ENCODE data around the gene AQP3.

Gene AQP3

DNA sequence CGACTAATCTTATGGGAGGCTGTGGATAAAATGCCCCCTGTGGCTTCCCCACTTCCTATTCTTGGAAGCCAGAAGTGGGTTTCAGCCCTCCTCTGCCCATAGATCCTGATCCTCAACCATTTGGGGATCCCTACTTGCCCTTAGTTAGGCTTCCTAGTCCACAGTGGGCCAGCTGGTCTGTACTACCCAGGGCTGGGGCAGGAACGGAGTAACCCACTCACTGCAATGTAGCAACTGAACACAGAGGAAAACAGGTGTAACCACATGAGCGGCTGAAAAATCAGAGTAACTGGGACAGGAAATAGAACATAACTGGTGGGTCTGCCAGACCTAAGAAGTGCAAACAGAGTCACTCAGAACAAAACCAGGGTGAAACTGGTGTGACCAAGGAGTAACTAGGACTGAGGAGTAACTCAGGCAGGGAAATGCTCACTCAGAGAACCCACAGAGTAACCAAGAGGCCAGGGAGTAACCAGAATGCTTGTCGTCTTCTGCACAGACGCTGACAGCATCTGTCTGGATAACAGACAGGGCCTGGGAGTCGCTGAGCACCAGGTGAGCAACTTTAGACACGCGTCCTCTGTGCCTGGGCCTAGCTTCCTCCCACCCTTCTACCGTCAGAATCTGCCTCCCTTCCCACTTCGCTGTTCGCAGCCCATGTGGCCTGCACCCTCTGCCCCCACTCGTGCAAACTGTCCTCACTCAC lies 1.0 kb downstream of the AQP3 start:
- Histone ChIP-seq H3K4me3 (ENCODE audit: low read length) (no peak overlapping the region), H3K36me3 (ENCODE audit: control insufficient read depth, insufficient read depth, low read length) (no peaks in the 10 kb centered on the region), H3K4me1 (ENCODE audit: control insufficient read depth, insufficient read depth, low read length) (peaks cover 45% of the 10 kb centered on the region), H3K9me3 (ENCODE audit: control insufficient read depth, low read length) (no peaks in the 10 kb centered on the region), H3K9ac (ENCODE audit: low read length) (peak overlapping the region; percentile 63), H3K27me3 (ENCODE audit: control insufficient read depth, insufficient read depth, low read length) (no peaks in the 10 kb centered on the region)

DNA sequence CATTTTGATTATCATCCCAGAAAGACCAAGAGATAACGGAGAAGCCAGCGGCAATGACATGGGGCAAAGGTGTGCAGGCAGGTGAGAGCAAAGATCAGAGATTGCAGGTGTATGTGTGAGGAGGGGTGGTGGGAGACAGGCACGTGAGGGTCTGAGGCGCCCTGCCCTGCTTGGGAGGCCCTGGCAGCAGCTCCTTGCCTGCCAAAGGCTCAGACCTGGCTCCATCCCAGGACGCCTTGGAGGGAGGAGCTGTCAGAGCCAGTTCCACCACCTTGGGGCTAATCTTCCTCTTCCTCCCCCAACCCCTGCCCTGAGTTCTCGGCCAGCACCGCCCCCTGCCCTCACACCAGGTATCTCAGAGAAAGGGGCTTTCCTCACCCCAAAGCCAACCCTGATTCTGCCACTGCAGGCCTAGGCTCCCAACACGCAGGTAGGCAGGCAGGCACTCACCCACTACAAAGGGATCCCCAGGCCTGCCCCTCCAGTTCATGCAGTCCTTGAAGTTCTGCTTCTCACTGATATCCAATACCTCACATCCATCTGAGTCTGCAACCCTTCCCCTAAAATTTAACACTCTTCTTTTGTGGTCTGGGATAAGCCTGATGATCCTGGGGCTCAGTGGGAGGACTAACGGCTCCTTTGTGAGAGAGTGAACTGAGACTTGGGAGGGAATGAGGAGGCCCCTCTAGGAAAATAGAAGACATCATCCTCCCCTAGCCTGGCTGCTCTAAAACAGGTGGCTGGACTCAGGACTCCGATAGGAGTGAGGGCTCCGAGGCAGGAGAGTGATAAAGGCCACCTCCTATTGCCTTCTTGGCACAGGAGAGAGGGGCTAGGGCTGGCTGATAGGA lies 1.8 kb downstream of the AQP3 start:
- H3K36me3 ChIP-seq (ENCODE audit: control insufficient read depth, insufficient read depth, low read length) = no peaks in the 10 kb centered on the region
- H3K9ac ChIP-seq (ENCODE audit: low read length) = peak overlapping the region; percentile 32
- H3K9me3 ChIP-seq (ENCODE audit: control insufficient read depth, low read length) = no peaks in the 10 kb centered on the region
- no peaks in the 10 kb centered on the region for H3K27me3 ChIP-seq (ENCODE audit: control insufficient read depth, insufficient read depth, low read length)
- H3K4me1 ChIP-seq (ENCODE audit: control insufficient read depth, insufficient read depth, low read length) = peaks cover 45% of the 10 kb centered on the region
- no peak overlapping the region for H3K4me3 ChIP-seq (ENCODE audit: low read length)

DNA sequence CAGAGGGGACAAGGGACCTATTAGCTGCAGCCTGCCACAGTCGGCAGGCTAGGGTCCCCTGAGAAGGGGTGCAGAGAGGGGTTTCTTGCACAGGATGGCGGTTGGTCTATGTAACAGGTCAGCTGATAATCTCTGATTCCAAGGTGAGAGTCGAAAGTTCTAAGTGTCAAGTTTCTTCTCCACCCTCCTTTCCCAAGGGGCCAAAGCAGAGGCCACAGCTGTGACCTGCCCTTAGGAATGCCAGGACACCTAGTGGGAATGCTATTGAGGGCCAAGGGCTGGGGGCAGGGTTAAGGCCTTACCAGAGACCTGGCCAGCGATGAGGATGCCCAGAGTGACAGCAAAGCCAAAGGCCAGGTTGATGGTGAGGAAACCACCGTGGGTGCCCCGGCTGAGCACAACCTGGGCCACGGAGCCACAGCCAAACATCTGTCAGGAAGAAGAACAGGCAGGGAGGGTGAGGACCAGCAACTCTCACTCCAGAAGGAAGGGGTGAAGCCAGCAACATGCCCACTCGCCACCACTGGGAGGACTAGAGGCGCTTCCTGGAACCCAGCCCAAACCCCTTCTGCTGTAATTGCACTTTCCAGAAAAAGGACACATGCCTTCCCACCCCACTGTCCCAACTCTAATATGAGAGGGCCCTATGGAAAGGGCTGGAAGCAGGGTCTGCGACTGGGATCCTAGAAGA lies 3.8 kb downstream of the AQP3 start:
- no peaks in the 10 kb centered on the region for H3K36me3 ChIP-seq (ENCODE audit: control insufficient read depth, insufficient read depth, low read length)
- H3K9ac ChIP-seq (ENCODE audit: low read length) = no peak overlapping the region
- peaks cover 60% of the 10 kb centered on the region for H3K4me1 ChIP-seq (ENCODE audit: control insufficient read depth, insufficient read depth, low read length)
- H3K9me3 ChIP-seq (ENCODE audit: control insufficient read depth, low read length) = no peaks in the 10 kb centered on the region
- no peak overlapping the region for H3K4me3 ChIP-seq (ENCODE audit: low read length)
- no peaks in the 10 kb centered on the region for H3K27me3 ChIP-seq (ENCODE audit: control insufficient read depth, insufficient read depth, low read length)

DNA sequence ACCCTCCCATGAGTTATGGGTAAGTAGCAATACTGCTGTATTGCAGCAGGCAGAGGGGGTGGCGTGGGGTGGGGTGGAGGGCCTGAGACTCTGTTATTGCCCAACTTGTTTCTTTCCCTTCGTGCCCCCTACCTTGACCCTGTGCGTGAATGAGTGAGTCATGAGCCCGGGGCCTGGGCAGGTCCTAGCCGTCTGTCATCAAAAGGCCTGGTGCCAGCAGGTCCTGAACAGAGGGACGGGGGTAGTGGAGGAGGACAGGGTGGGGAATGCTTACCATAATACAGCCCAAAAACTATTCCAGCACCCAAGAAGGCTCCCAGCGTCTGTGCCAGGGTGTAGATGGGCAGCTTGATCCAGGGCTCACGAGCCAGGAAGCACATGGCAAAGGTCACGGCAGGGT lies 4.3 kb downstream of the AQP3 start:
- Histone ChIP-seq H3K4me3 (ENCODE audit: low read length) (no peak overlapping the region), H3K9me3 (ENCODE audit: control insufficient read depth, low read length) (no peaks in the 10 kb centered on the region), H3K27me3 (ENCODE audit: control insufficient read depth, insufficient read depth, low read length) (no peaks in the 10 kb centered on the region), H3K4me1 (ENCODE audit: control insufficient read depth, insufficient read depth, low read length) (peaks cover 60% of the 10 kb centered on the region), H3K36me3 (ENCODE audit: control insufficient read depth, insufficient read depth, low read length) (no peaks in the 10 kb centered on the region), H3K9ac (ENCODE audit: low read length) (no peak overlapping the region)

DNA sequence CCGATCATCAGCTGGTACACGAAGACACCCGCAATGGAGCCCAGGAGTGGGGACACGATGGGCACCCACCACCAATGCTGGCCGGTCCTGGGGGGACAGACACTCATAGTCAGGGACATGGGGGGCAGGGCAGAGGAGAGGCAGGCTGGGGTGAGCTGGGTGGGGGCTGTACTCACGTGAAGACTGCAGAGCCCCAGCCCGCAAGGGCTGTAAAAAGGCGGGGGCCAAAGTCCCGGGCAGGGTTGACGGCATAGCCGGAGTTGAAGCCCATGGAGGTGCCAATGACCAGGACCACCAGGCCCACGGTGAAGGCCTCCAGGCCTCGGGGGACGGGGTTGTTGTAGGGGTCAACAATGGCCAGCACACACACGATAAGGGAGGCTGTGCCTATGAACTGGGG lies 5.3 kb downstream of the AQP3 start:
- Histone ChIP-seq H3K9ac (ENCODE audit: low read length) (no peak overlapping the region), H3K27me3 (ENCODE audit: control insufficient read depth, insufficient read depth, low read length) (no peaks in the 10 kb centered on the region), H3K9me3 (ENCODE audit: control insufficient read depth, low read length) (no peaks in the 10 kb centered on the region), H3K4me3 (ENCODE audit: low read length) (no peak overlapping the region), H3K4me1 (ENCODE audit: control insufficient read depth, insufficient read depth, low read length) (peaks cover 53% of the 10 kb centered on the region), H3K36me3 (ENCODE audit: control insufficient read depth, insufficient read depth, low read length) (no peaks in the 10 kb centered on the region)

DNA sequence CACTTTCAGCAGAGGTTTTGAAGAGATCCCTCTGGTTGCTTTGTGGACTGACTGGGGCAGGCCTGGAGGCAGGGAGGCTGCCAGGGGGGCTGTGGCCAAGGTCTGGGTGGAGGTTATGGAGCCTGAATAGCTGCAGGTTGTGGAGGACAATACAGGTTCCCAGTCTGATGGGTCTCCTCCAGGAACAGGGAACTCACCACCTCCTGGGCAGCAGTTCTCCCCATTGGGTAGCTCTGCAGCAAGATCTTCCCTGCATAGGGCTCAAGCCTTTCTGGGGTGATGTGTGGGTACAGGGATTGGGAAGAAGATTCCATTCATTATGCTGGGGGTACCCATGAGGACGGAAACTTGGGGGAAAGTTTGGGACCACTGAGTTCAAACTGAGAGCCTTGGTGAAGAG lies 6.8 kb downstream of the AQP3 start:
- Histone ChIP-seq H3K36me3 (ENCODE audit: control insufficient read depth, insufficient read depth, low read length) (no peaks in the 10 kb centered on the region), H3K4me3 (ENCODE audit: low read length) (no peak overlapping the region), H3K4me1 (ENCODE audit: control insufficient read depth, insufficient read depth, low read length) (peaks cover 49% of the 10 kb centered on the region), H3K27me3 (ENCODE audit: control insufficient read depth, insufficient read depth, low read length) (no peaks in the 10 kb centered on the region), H3K9me3 (ENCODE audit: control insufficient read depth, low read length) (no peaks in the 10 kb centered on the region), H3K9ac (ENCODE audit: low read length) (no peak overlapping the region)

DNA sequence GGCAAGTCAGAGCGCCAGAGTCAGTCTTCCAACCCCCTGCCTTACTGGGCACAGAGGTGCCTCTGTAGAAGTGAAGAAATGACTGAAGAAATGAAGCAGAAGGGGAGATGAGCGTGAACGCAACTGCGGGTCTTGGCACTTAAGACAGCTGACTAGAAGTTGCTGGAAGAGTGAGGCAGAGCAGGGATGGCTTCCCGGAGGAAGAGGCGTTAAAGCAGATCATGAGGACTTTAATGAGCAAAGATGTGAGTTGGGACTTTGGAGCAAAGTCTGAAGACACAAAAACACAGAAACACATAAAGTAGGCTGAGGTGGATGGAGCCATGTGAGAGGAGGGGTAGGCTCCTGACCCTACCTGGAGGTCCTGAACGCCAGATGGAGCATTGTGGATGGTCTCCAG lies 7.2 kb downstream of the AQP3 start:
- Histone ChIP-seq H3K9ac (ENCODE audit: low read length) (no peak overlapping the region), H3K4me1 (ENCODE audit: control insufficient read depth, insufficient read depth, low read length) (peaks cover 45% of the 10 kb centered on the region)

DNA sequence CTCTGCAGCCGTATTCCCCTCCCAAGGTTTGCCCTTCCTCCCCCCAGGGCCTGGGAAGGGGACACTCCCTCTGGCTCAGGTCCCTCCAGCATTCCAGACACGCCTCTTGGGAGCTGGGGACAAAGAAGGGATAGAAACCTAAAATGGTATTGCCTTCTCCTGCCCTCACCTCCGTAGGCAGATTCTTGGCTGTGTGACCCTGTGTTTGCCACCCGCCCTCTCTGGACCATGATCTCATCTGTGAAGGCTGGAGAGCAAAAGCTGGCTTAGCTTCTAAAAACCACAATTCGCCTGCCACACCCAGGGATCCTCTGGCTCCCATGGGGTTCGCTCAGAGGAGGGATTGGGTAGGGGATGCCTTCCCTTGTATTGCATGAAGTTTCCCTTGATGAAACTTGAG lies 7.7 kb downstream of the AQP3 start:
- no peak overlapping the region for H3K4me3 ChIP-seq (ENCODE audit: low read length)
- no peaks in the 10 kb centered on the region for H3K27me3 ChIP-seq (ENCODE audit: control insufficient read depth, insufficient read depth, low read length)
- H3K9ac ChIP-seq (ENCODE audit: low read length) = no peak overlapping the region
- no peaks in the 10 kb centered on the region for H3K36me3 ChIP-seq (ENCODE audit: control insufficient read depth, insufficient read depth, low read length)
- no peaks in the 10 kb centered on the region for H3K9me3 ChIP-seq (ENCODE audit: control insufficient read depth, low read length)
- H3K4me1 ChIP-seq (ENCODE audit: control insufficient read depth, insufficient read depth, low read length) = peaks cover 40% of the 10 kb centered on the region

More for the DNA sequence above, 7.2 kb downstream of the AQP3 start:
- Histone ChIP-seq H3K36me3 (ENCODE audit: control insufficient read depth, insufficient read depth, low read length) (no peaks in the 10 kb centered on the region), H3K4me3 (ENCODE audit: low read length) (no peak overlapping the region), H3K9me3 (ENCODE audit: control insufficient read depth, low read length) (no peaks in the 10 kb centered on the region), H3K27me3 (ENCODE audit: control insufficient read depth, insufficient read depth, low read length) (no peaks in the 10 kb centered on the region)

DNA sequence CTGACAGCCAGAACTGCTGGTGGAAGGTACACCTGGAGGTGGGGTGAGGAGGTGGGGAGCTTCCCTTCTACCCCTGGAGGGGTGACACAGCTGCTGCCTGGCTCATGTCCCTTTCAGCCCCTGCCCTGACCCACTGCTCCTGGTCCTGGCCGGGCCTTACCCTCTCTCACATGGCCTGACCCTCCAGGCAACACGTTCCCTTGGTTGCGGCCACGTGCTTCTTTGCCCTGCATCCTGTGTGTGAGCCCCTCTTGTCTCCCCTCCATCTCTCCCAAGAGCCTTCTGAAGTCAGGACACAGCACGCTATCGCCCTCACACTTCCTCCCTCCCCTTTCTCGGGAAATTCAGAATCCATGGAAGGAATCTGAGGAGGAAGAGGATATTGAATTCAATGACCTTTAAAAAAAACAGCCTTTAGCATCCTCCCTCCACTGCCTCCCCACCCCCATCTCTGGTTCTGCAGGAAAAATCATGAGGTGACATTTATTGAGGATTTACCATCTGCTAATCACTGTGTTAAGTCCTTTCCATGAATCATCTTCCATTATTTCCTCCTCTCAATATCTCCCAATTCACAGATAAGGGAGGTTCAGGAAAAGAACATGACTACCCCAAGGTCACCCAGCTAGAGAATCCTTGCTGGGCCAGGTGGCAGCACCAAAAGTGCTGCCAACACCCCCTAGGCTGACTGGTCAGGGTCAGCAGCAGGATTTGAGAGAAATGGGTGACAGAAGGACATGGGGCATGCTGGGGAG lies 8.3 kb downstream of the AQP3 start:
- Histone ChIP-seq H3K9me3 (ENCODE audit: control insufficient read depth, low read length) (no peaks in the 10 kb centered on the region), H3K4me1 (ENCODE audit: control insufficient read depth, insufficient read depth, low read length) (peaks cover 37% of the 10 kb centered on the region), H3K27me3 (ENCODE audit: control insufficient read depth, insufficient read depth, low read length) (no peaks in the 10 kb centered on the region), H3K9ac (ENCODE audit: low read length) (no peak overlapping the region), H3K4me3 (ENCODE audit: low read length) (no peak overlapping the region), H3K36me3 (ENCODE audit: control insufficient read depth, insufficient read depth, low read length) (no peaks in the 10 kb centered on the region)

DNA sequence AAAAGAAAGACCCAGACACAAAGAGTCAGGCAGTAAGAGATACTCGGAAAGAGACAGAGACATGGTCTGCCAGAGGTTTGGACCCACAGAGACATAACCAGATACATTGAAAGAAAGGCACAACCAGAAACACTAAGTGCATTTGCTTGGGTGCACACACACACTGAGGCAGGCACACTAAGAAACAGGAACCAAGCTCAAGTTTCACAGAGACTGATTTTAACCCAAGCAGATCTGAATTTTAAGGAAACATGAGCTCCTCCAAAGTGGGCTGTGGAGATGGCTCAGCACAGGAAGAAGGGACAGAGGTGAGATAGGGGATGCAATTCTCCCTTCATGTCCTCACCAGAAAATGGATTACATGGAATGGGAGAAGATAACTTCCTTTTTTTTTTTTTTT lies 9.5 kb downstream of the AQP3 start:
- Histone ChIP-seq H3K4me3 (ENCODE audit: low read length) (no peak overlapping the region), H3K4me1 (ENCODE audit: control insufficient read depth, insufficient read depth, low read length) (peaks cover 33% of the 10 kb centered on the region), H3K27me3 (ENCODE audit: control insufficient read depth, insufficient read depth, low read length) (no peaks in the 10 kb centered on the region), H3K9ac (ENCODE audit: low read length) (no peak overlapping the region), H3K36me3 (ENCODE audit: control insufficient read depth, insufficient read depth, low read length) (no peaks in the 10 kb centered on the region), H3K9me3 (ENCODE audit: control insufficient read depth, low read length) (no peaks in the 10 kb centered on the region)

DNA sequence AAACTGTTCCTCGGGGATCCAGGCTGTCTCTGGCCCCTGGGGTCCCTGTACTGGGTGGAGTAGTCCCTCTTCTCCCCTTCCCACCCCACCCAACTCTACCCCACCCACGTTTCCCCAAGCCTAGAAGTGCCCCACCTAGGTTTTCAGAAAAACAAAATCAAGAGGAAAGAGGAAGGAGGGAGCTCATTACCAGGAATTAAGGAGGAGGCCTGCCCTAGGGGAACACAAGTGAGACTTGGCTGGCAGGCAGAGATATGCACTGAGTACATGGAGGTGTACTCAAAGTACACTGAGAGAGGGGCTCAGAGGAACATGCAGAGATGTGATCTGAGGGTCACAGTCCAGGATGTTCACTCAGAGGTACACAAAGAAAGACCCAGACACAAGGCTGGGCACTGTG lies 10.2 kb downstream of the AQP3 start:
- Histone ChIP-seq H3K9me3 (ENCODE audit: control insufficient read depth, low read length) (no peaks in the 10 kb centered on the region), H3K4me1 (ENCODE audit: control insufficient read depth, insufficient read depth, low read length) (peaks cover 30% of the 10 kb centered on the region)

More for the DNA sequence above, 10.2 kb downstream of the AQP3 start:
- H3K4me3 ChIP-seq (ENCODE audit: low read length) = no peak overlapping the region
- no peak overlapping the region for H3K9ac ChIP-seq (ENCODE audit: low read length)
- H3K36me3 ChIP-seq (ENCODE audit: control insufficient read depth, insufficient read depth, low read length) = no peaks in the 10 kb centered on the region
- no peaks in the 10 kb centered on the region for H3K27me3 ChIP-seq (ENCODE audit: control insufficient read depth, insufficient read depth, low read length)

Measured in mucosa of stomach (tissue), 1 donor.